Bronchial epithelial cell (primary cell): ENCODE results near the gene NUTM1. TPM values are rescaled to one million over a fixed set of nuclear protein-coding genes. Genes with fewer than 3 reads are reported as not detected.
"Not testable (repeated sequence)": the region's sequence is repeated elsewhere in the genome, so short reads cannot be mapped to it uniquely, and the experiment has no call there.

Experiments used
- DNase-seq: peaks from one replicate; pipeline ENCODE4 v3.0.0-alpha.2; 2010; ENCODE audit warnings: low read depth
- FAIRE-seq: peaks from 2 replicates; lab custom pipeline; 2011; peaks lifted over from hg19 to GRCh38; lab: Jason Lieb, UNC
- H3K27me3 ChIP-seq: 2 replicates; pipeline ENCODE4 v1.5.1; 2011; ENCODE audit warnings: low read length; ENCODE audit not compliant: control insufficient read depth, insufficient read depth
- H3K36me3 ChIP-seq: 2 replicates; pipeline ENCODE4 v1.5.1; 2011; ENCODE audit warnings: low read length; ENCODE audit not compliant: control insufficient read depth, insufficient read depth
- H3K4me3 ChIP-seq: 2 replicates; pipeline ENCODE4 v1.5.1; 2011; ENCODE audit warnings: mild to moderate bottlenecking, low read depth, low read length, control low read depth
- total RNA-seq: library from RNA; depleted of rRNA; stranded (reverse); fragments of >200 nt; gene quantifications from 2 replicates; pipeline ENCODE4 v1.2.1, GENCODE V29; 2014

NUTM1 gene
- total RNA-seq, 1 donor from 2014 or later: not detected

DNA sequence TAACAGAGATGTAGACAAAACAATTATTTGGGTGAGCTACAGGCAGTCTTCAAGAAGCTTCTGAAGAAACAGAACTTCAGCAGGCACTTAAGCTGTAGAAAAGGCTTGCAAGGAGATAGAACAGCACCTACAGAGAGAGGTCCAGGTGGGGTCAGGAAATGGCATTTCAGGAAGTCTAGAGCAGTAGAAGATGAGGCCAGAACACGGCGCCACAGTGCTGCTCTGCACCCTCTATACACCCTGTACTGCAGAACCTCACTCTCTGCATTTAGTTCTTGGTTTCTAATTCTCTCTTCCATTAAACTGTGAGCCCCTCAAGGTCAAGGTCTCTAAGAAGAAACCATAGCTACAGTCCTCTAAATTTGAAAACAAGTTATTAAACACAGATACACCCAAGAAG is 49.9 kb downstream of the NUTM1 start:
- H3K4me3 ChIP-seq, DNase-seq, H3K36me3 ChIP-seq, FAIRE-seq, H3K27me3 ChIP-seq: not testable (repeated sequence)

DNA sequence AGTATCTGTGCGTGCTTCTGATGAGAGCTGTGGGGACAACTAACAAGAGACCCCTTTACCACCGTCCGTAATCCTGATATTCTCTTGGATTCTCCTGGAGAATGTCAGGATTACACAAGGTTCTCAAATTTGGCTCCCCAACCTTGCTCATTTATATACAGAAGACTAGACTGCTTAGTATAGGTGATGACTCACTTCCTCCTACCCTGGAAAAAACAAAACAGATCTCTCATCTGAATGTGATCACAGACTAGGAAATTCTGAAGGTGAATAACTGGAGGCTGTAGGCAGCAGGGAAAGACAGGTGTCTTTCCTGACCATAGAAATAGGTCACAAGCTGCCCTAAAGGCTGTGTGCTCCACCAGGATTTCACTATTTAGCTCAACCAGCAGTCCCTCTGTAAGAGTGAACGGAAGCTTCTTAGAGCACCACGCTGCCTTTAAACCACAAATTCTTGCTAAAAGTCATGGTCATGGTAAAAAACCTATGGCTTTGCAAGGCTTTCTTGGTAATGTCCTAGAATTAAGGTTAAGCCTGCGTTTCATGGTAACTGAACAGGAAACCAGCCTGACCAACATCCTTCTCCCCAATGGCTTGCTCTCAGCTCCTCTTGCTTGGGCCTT is 54.6 kb downstream of the NUTM1 start:
- FAIRE-seq: peak; percentile 83
- H3K4me3 ChIP-seq, H3K27me3 ChIP-seq, DNase-seq, H3K36me3 ChIP-seq: not testable (repeated sequence)

DNA sequence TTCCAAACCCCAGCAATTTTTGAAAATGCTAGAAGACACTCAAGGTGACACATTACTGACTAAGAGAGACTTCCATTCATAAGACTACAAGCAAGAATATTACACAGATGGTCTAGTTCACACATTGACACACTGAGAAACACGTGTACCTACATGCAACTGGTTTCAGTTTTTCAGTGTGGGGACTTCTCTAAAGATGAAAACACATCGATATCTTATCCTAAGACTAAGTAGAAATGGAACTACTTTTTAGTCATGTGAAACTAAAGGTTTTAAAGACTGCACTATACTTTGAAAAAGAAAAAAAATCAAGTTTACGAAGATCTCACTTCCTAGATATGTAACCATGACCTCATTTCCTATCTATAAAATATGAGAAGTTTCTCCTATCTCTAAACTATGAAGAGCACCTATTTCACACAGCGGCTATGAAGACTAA is 60.1 kb downstream of the NUTM1 start:
- DNase-seq, FAIRE-seq, H3K36me3 ChIP-seq, H3K27me3 ChIP-seq, H3K4me3 ChIP-seq: not testable (repeated sequence)

DNA sequence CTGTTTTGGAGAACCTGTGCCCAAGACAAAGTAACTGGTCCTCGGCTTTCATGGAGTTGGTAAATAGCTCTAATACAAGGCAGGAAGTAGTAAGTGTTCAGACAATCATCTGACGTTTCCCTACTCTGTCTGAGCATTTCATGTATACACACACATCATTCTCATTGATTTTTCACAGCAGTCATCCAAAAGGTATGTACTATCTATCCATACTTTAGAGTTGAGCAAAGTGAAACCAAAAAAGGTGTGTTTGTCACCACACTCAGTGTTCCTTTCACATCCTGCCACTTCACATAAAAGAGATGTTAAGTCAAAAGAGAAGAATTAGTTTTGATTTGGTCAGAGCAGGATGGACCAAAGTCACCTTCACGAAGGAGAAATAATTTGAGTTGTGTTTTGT is 60.8 kb downstream of the NUTM1 start:
- H3K4me3 ChIP-seq, FAIRE-seq, H3K36me3 ChIP-seq, H3K27me3 ChIP-seq, DNase-seq: not testable (repeated sequence)

Other genes starting within 250 kb of the NUTM1 start
- 51.7 and 57.4 TPM in 2 replicates for gene EMC7, start 241.5 kb upstream of the NUTM1 start, total RNA-seq
- gene PGBD4, start 241.2 kb upstream of the NUTM1 start, total RNA-seq: 1.3 and 1.8 TPM in 2 replicates
- gene KATNBL1, start 133.2 kb upstream of the NUTM1 start, total RNA-seq: 44.0 and 52.1 TPM in 2 replicates
- gene EMC4, start 118.3 kb upstream of the NUTM1 start, total RNA-seq: 134 and 213 TPM in 2 replicates
- gene SLC12A6, start 5.5 kb upstream of the NUTM1 start, total RNA-seq: 24.5 and 28.8 TPM in 2 replicates
- gene NOP10, start 179 bp upstream of the NUTM1 start, total RNA-seq: 168 and 187 TPM in 2 replicates
- 5.6 and 6.1 TPM in 2 replicates for gene LPCAT4, start 23.9 kb downstream of the NUTM1 start, total RNA-seq
- gene GOLGA8A, start 94.5 kb downstream of the NUTM1 start, total RNA-seq: 32.0 and 32.6 TPM in 2 replicates
- gene GOLGA8B, start 240.3 kb downstream of the NUTM1 start, total RNA-seq: 31.2 and 48.7 TPM in 2 replicates